Astrocyte (in vitro differentiated cells and primary cell): Measurements from ENCODE around the gene CRELD2. TPM values are rescaled to one million over a fixed set of nuclear protein-coding genes. Genes with fewer than 3 reads are reported as not detected.
A peak's percentile ranks its signal among the peaks of the same experiment; 100 is the strongest.

ENCODE experiments used
- DNase-seq: peaks from one replicate; pipeline ENCODE4 v3.0.0-alpha.2; 2010; ENCODE audit warnings: low read depth
- FAIRE-seq: peaks from 2 replicates; lab custom pipeline; 2011; peaks lifted over from hg19 to GRCh38; lab: Jason Lieb, UNC
- H2AFZ ChIP-seq: 2 replicates; pipeline ENCODE4 v1.6.0; 2012; ENCODE audit warnings: low read depth, low read length, inconsistent platforms
- H3K27ac ChIP-seq: 2 replicates; pipeline ENCODE4 v1.5.1; 2011; ENCODE audit warnings: low read depth, low read length, inconsistent platforms
- H3K27me3 ChIP-seq: 2 replicates; pipeline ENCODE4 v1.6.0; 2011; ENCODE audit warnings: low read length, inconsistent platforms; ENCODE audit not compliant: insufficient read depth
- H3K36me3 ChIP-seq: 2 replicates; pipeline ENCODE4 v1.5.1; 2011; ENCODE audit warnings: low read length, inconsistent platforms; ENCODE audit not compliant: insufficient read depth
- H3K4me1 ChIP-seq: 2 replicates; pipeline ENCODE4 v1.5.1; 2011; ENCODE audit warnings: low read length, inconsistent platforms; ENCODE audit not compliant: insufficient read depth
- H3K4me2 ChIP-seq: 2 replicates; pipeline ENCODE4 v1.6.0; 2012; ENCODE audit warnings: low read length, inconsistent platforms
- H3K4me3 ChIP-seq: 2 replicates; pipeline ENCODE4 v1.5.1; 2011; ENCODE audit warnings: low read depth, mild to moderate bottlenecking, low read length, inconsistent platforms; ENCODE audit not compliant: insufficient read depth
- H3K79me2 ChIP-seq: 2 replicates; pipeline ENCODE4 v1.6.0; 2012; ENCODE audit warnings: mild to moderate bottlenecking, low read length, inconsistent platforms; ENCODE audit not compliant: insufficient read depth
- H3K9ac ChIP-seq: 2 replicates; pipeline ENCODE4 v1.6.0; 2012; ENCODE audit warnings: mild to moderate bottlenecking, low read length, inconsistent platforms
- H3K9me3 ChIP-seq: 2 replicates; pipeline ENCODE4 v1.5.1; 2012; ENCODE audit warnings: low read depth, mild to moderate bottlenecking, low read length, inconsistent platforms; ENCODE audit not compliant: insufficient read depth
- H4K20me1 ChIP-seq: 2 replicates; pipeline ENCODE4 v1.6.0; 2012; ENCODE audit warnings: low read length, inconsistent platforms; ENCODE audit not compliant: insufficient read depth
- H3K27ac Mint-ChIP-seq: one replicate; pipeline ENCODE4 v1.8.0; 2021; ENCODE audit warnings: mild to moderate bottlenecking, mixed read lengths; ENCODE audit not compliant: unreplicated experiment
- H3K27me3 Mint-ChIP-seq: one replicate; pipeline ENCODE4 v1.8.0; 2021; ENCODE audit warnings: low read depth, mixed read lengths; ENCODE audit not compliant: unreplicated experiment
- H3K36me3 Mint-ChIP-seq: one replicate; pipeline ENCODE4 v1.8.0; 2021; ENCODE audit warnings: low read depth, mixed read lengths; ENCODE audit not compliant: unreplicated experiment
- H3K4me1 Mint-ChIP-seq: one replicate; pipeline ENCODE4 v1.8.0; 2021; ENCODE audit warnings: low read depth, mixed read lengths; ENCODE audit not compliant: unreplicated experiment
- H3K4me3 Mint-ChIP-seq: one replicate; pipeline ENCODE4 v1.8.0; 2021; ENCODE audit warnings: mild to moderate bottlenecking, moderate library complexity, mixed read lengths; ENCODE audit not compliant: unreplicated experiment
- H3K9me3 Mint-ChIP-seq: one replicate; pipeline ENCODE4 v1.8.0; 2021; ENCODE audit warnings: mild to moderate bottlenecking, mixed read lengths; ENCODE audit not compliant: unreplicated experiment
- EZH2 ChIP-seq: IDR thresholded peaks from 2 replicates; pipeline ENCODE4 v1.6.1; 2012; ENCODE audit warnings: mild to moderate bottlenecking, low read length, inconsistent platforms; ENCODE audit not compliant: insufficient read depth
- total RNA-seq: library from RNA; stranded (reverse); gene quantifications from 2 replicates; pipeline ENCODE4 v1.2.1, GENCODE V29; 2021
- TF ChIP-seq, protein P1 (sequence below): IDR thresholded peaks from 2 replicates; pipeline ENCODE4 v1.5.1; 2011; ENCODE audit warnings: low read depth, mild to moderate bottlenecking, inconsistent platforms, low read length, moderate library complexity; ENCODE audit not compliant: insufficient read depth

CRELD2 gene
- total RNA-seq, 1 donor from 2014 or later: 49.6 TPM

DNA sequence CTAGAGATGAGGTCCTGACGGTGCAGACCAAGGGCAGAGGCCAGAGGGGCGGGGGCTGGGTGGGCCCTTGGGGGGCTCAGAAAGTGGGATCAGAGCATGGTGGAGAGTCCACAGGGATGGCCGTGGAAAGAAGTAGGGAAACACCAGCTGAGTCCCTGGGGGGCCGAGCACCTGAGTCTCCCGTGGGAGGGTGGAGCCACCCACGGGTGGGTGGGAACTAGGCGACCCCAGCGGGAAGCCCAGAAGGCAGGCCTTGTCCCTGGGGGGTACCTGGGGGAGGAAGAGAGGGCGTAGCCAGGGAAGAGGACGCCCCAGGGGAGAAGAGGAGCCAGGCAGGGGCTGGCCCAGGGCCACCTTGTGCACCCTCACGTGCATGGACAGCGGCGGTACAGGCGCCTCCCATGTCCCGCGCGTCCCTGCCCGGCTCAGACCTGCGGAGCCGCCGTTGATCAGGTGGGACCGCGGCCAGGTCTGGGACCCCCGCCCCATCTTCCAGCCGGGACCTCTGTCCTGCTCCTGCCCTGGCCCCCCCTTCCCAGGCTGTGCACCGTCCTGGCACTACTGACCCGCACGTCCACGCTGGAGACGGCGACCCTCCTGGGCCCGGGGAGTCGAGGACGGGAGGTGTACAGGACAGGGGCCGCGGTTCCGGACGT lies 10.2 kb downstream of the CRELD2 start:
- Histone ChIP-seq H3K9ac (no peak overlapping the region), H3K4me3 (no peak overlapping the region), H3K4me2 (no peak overlapping the region), H3K36me3 (peaks cover 2% of the 10 kb centered on the region), H4K20me1 (no peaks in the 10 kb centered on the region), H3K79me2 (no peaks in the 10 kb centered on the region), H3K27ac (no peak overlapping the region), H3K9me3 (no peaks in the 10 kb centered on the region), H3K4me1 (no peaks in the 10 kb centered on the region), H3K27me3 (no peaks in the 10 kb centered on the region), H2AFZ (no peak overlapping the region)
- Mint-ChIP-seq H3K27me3 (peaks cover 19% of the 10 kb centered on the region), H3K4me1 (no peaks in the 10 kb centered on the region), H3K4me3 (no peak overlapping the region), H3K36me3 (no peaks in the 10 kb centered on the region), H3K27ac (no peak overlapping the region), H3K9me3 (peaks cover 3% of the 10 kb centered on the region)
- DNase-seq: no peak
- TF ChIP-seq, protein P1, sequence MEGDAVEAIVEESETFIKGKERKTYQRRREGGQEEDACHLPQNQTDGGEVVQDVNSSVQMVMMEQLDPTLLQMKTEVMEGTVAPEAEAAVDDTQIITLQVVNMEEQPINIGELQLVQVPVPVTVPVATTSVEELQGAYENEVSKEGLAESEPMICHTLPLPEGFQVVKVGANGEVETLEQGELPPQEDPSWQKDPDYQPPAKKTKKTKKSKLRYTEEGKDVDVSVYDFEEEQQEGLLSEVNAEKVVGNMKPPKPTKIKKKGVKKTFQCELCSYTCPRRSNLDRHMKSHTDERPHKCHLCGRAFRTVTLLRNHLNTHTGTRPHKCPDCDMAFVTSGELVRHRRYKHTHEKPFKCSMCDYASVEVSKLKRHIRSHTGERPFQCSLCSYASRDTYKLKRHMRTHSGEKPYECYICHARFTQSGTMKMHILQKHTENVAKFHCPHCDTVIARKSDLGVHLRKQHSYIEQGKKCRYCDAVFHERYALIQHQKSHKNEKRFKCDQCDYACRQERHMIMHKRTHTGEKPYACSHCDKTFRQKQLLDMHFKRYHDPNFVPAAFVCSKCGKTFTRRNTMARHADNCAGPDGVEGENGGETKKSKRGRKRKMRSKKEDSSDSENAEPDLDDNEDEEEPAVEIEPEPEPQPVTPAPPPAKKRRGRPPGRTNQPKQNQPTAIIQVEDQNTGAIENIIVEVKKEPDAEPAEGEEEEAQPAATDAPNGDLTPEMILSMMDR: no peak
- no peak for TF ChIP-seq EZH2
- FAIRE-seq: no peak

DNA sequence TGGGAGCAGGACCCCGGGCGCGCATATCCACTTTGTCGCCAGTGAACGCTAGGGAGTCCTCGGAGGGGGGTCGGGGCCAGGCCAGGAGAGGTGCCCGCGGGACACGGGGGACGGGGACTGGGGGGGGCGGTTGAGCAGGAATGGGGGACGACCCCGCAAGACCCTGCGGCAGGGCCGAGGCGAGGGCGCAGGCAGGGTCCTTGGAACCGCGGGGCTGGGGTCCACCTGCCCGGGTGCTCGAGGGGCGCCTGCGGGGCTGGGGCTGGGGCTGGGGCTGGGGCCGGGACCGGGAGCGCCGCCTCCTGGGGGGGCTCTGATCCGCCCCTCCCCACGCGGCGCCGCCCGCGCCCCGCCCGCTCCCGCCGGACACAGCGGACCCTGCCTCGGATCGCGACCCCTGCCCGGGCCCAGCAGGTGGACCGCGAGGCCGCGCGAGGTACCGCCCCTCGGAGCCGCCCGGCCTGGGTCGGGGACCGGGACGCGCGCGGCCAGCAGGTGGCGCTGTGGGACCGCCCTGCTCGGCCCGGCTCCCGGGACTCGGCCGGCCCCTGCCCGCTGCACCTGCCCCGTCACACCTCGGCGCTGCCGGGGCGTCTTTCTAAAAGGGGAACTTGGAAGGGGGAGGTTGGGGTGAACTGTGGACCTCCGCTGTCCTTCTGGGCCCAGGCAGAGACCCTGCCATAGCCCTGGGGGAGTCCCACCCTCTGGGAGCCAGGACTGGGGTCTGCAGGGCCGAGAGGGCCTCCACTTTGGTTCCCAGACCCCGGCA lies 11.0 kb downstream of the CRELD2 start:
- Histone ChIP-seq H3K27me3 (no peaks in the 10 kb centered on the region), H2AFZ (no peak overlapping the region), H3K36me3 (peaks cover 2% of the 10 kb centered on the region), H4K20me1 (no peaks in the 10 kb centered on the region), H3K4me3 (no peak overlapping the region), H3K79me2 (no peaks in the 10 kb centered on the region), H3K9me3 (no peaks in the 10 kb centered on the region), H3K4me2 (no peak overlapping the region), H3K4me1 (peaks cover 3% of the 10 kb centered on the region), H3K27ac (no peak overlapping the region), H3K9ac (no peak overlapping the region)
- peaks cover 19% of the 10 kb centered on the region for H3K27me3 Mint-ChIP-seq
- H3K9me3 Mint-ChIP-seq: peaks cover 3% of the 10 kb centered on the region
- H3K4me3 Mint-ChIP-seq: no peak overlapping the region
- no peak overlapping the region for H3K27ac Mint-ChIP-seq
- no peaks in the 10 kb centered on the region for H3K36me3 Mint-ChIP-seq
- DNase-seq (no peak), FAIRE-seq (no peak)
- TF ChIP-seq EZH2: no peak
- TF ChIP-seq, protein P1: peak; percentile 29
- no peaks in the 10 kb centered on the region for H3K4me1 Mint-ChIP-seq
